Stimulated activated CD4-positive, alpha-beta T cell treated with anti-CD3 and anti-CD28 coated beads, Interleukin-4, amount 100 ng/mL, for 4 hours (primary cell): ENCODE measurements around the gene METAP1D.
"Not testable (repeated sequence)": the region's sequence is repeated elsewhere in the genome, so short reads cannot be mapped to it uniquely, and the experiment has no call there.

Experiments used
- DNase-seq, 2 experiments: peaks; one replicate each; pipeline ENCODE4 v3.0.0-alpha.2; 2020

Gene METAP1D

DNA sequence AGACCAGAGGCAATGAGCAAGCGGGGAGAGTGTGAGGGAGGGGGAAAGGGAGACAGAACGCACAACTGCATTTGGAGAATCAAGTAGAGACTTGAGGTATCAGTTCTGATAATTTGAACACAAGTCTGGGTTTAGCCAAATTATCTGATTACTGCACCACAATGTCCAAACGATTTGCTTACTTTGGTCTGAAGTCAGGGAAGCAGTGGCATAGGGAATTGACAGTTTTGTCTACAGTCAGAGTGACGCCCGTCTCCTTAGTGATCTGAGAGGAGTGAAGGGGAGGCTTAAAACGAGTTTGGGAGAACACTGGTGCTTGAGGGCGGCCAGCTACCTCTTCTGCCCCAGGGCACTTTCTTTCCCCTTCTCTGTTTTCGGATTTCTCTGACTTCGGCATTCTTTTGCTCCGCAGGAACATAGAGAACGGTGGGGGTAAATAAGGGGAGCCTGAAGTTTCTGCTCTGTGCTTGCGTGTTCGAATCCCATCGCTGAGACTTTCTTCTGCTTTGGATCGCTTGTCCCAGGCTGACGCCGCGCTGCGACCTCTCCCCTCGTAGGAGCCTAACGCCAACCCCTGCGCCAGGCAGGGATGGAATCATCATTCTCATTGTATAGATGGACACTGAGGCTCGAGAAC, 105.8 kb downstream of the METAP1D start:
- no peak for DNase-seq

DNA sequence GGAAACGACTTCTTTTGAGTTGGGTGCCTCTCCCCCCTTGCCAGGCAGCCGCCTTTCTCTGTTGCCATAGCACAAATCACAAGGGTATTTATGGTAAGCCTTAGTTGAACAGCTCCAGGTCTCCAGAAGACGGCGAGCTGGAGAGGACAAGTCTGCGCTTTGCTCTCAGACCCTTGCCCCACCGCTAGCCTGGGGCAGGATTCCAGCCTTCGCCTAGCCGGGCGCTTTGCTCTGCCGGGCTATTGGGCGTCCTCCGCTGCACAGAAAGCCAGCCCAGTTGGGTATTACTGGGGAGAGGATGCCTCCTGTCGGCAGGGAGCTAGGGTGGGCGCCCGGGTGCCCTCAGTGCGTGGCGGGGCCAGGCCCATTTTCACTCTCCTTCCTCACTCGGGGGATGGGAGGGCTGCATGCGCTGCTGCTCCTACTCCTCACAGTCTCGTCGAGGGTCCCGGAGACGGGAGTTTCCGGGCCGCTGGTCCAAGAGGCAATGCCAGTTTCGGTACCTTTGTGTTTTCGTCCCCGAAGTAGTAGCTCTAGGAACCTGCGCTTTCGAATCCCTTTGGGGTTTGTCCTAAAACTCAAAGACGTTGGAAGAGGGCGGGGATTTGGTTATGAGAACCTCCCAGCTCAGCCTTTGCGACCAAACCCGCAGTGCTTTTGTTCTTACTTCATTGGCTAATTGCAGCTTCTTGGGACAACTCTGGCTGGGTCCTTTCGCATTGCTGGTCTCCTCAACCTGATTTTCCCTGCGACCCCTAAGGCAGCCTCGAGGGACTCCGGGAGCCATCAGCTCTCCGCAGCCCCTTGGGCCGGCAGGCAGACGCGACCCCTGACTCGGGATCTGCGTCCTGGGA, 106.6 kb downstream of the METAP1D start:
- peak in 1 of 2 experiments; percentile 42 for DNase-seq

DNA sequence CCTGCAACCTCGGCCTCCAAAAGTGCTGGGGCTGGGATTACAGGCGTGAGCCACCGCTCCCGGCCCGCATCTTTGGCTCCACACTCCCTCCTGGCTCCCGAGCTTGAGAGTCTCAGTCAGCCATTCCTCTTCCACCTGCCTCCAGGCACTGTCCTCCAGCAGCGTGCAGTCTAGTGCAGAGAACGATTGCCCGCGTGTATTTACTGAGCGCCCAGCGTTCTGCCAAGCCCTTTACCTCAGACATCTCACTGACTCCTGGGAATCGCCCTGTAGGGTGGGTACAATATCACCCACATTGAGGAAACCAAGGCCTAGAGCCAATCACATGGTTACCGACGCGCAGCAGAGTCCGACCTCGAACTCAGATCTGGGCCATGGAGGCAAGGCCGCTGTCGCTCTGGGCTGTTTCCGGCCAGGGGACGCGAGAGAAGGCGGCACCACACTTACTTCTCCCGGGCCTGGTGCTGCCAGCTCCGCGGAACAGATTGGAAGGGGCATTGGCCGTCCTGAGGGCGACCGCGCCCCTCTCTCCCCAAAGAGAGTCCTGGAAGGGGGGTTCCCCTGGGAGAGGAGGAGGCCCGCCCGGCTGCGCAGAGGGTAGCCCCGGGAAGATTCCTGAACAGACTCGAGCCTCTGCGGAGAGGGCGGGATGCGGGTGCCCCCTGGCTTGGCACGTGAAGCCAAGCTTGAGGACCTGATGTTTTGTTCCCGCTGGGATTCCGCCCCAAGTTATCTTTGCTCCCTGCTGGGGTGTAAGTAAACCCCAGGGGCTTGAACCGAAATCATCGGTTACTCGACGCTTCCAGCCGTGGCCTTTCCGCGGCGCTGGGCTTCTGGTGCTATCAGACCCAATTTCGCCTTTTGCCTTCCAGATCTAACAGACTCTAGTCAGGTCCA, 108.2 kb downstream of the METAP1D start:
- no peak for DNase-seq

DNA sequence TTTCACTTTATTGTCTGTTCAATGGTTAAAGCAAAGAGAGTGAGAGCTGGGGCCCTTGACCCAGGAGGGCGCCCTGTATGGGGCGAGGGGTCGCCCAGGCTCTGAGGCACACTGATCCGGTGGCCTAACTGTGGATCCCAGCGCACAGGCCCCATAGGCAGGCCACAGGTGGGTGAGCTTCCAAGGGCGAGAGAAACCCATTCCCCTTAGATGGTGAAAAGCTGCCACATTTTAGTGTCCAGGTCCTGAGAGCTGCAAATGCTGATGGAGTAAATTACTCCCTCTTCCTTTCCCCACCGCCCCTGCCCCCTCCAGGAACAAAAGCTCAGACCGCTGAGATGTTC, 108.8 kb downstream of the METAP1D start:
- DNase-seq, result no peak

GRCh38 chr2:172109256-172109987, 109.7 kb downstream of the METAP1D start:
- DNase-seq, result no peak

GRCh38 chr2:172109988-172110811, 110.4 kb downstream of the METAP1D start:
- no peak for DNase-seq

- DNase-seq, result no peak
Measured at GRCh38 chr2:172113617-172114016, 113.9 kb downstream of the METAP1D start.

GRCh38 chr2:172114176-172114575, 114.4 kb downstream of the METAP1D start:
- DNase-seq, result not testable (repeated sequence)

- DNase-seq, result no peak
Measured at GRCh38 chr2:172114579-172114978, 114.8 kb downstream of the METAP1D start.

DNA sequence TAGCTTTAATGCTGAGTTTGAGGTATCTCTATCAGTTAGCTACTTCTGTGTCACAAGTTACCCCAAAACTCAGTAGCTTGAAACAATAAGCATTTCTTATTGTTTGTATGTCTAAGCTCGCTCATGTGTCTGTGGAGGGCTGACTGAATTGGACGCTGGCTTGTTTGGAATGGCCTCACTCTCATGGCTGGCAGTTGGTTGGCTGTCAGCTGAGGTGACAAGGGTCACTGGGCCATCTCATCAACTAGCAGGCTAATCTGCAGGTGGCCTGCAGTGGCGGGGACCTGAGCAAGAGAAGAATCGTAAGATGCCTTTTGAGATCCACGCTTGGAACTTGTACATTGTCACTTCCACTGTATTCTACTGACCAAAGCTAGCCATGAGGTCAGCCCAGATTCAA, 116.4 kb downstream of the METAP1D start:
- no peak for DNase-seq

GRCh38 chr2:172119089-172119488, 119.3 kb downstream of the METAP1D start:
- DNase-seq, result no peak

- DNase-seq, result no peak
Measured at GRCh38 chr2:172120118-172120517, 120.4 kb downstream of the METAP1D start.

GRCh38 chr2:172128484-172128883, 128.7 kb downstream of the METAP1D start:
- DNase-seq, result no peak

- no peak for DNase-seq
Measured at GRCh38 chr2:172129404-172129803, 129.7 kb downstream of the METAP1D start.
